Measurements from ENCODE around the gene FEM1C.
A peak's percentile ranks its signal among the peaks of the same experiment; 100 is the strongest.

- TF ChIP-seq EZH2phosphoT487 (IDR thresholded peaks at IDR 0.05; ENCODE audit: low read depth) = no peak
- peak; percentile 62 for TF ChIP-seq CTCF (IDR thresholded peaks at IDR 0.05; ENCODE audit: low read depth, low read length)
These were observed 42.1 kb upstream of the FEM1C start for GRCh38 chr5:115586525-115587146.

All from OCI-LY3 (cell line).